HepG2 (cell line): ENCODE data around the gene ZNF48. TPM values are rescaled to one million over a fixed set of nuclear protein-coding genes. Genes with fewer than 3 reads are reported as not detected.

ENCODE experiments used
- ETV5 ChIP-seq: IDR thresholded peaks from 2 replicates; pipeline ENCODE4 v1.6.1; 2018; ENCODE audit warnings: missing biosample characterization, missing genetic modification reagents, inconsistent platforms, borderline replicate concordance
- HMG20B ChIP-seq: conservative IDR thresholded peaks from 2 replicates; pipeline ENCODE4 v1.6.1; 2016; ENCODE audit warnings: missing genetic modification reagents, missing compliant biosample characterization
- HMGA1 ChIP-seq: sonication (generic); formaldehyde crosslinking; conservative IDR thresholded peaks from 2 replicates; pipeline ENCODE4 v1.4.0; 2020; ENCODE audit warnings: missing genetic modification reagents
- IRF2 ChIP-seq: IDR thresholded peaks from 2 replicates; pipeline ENCODE4 v1.6.1; 2018; ENCODE audit warnings: missing genetic modification reagents, missing compliant biosample characterization
- KDM3A ChIP-seq: IDR thresholded peaks from 2 replicates; pipeline ENCODE4 v1.6.1; 2018; ENCODE audit warnings: low read depth, missing compliant biosample characterization
- KLF11 ChIP-seq: IDR thresholded peaks from 2 replicates; pipeline ENCODE4 v1.6.1; 2016; ENCODE audit warnings: missing compliant biosample characterization
- NCOR1 ChIP-seq: fragments of 200-600 bp; sonication (generic); IDR thresholded peaks from 2 replicates; pipeline ENCODE4 v1.7.0; 2017; ENCODE audit warnings: antibody characterized with exemption, low read length, borderline replicate concordance
- SRF ChIP-seq: IDR thresholded peaks from 2 replicates; pipeline ENCODE4 v1.6.1; 2011; ENCODE audit warnings: mild to moderate bottlenecking, low read depth, low read length, moderate library complexity
- TEAD2 ChIP-seq: sonication (generic); formaldehyde crosslinking; IDR thresholded peaks from 2 replicates; pipeline ENCODE4 v1.9.0; 2021; ENCODE audit warnings: missing genetic modification reagents
- TP53 ChIP-seq: sonication (generic); formaldehyde crosslinking; conservative IDR thresholded peaks from 2 replicates; pipeline ENCODE4 v1.4.0; 2020; ENCODE audit warnings: missing genetic modification reagents
- ZNF317 ChIP-seq: sonication (generic); formaldehyde crosslinking; IDR thresholded peaks from 2 replicates; pipeline ENCODE4 v1.5.0; 2020; ENCODE audit warnings: mild to moderate bottlenecking, missing genetic modification reagents
- ZNF333 ChIP-seq: sonication (generic); formaldehyde crosslinking; IDR thresholded peaks from 2 replicates; pipeline ENCODE4 v1.4.0; 2020; ENCODE audit warnings: mild to moderate bottlenecking, missing genetic modification reagents, borderline replicate concordance
- ZNF343 ChIP-seq: sonication (generic); formaldehyde crosslinking; IDR thresholded peaks from 2 replicates; pipeline ENCODE4 v1.4.0; 2020; ENCODE audit warnings: mild to moderate bottlenecking, missing genetic modification reagents
- ZNF558 ChIP-seq: sonication (generic); formaldehyde crosslinking; IDR thresholded peaks from 2 replicates; pipeline ENCODE4 v1.9.0; 2022; ENCODE audit warnings: mild to moderate bottlenecking, missing genetic modification reagents, borderline replicate concordance
- ZNF644 ChIP-seq: IDR thresholded peaks from 2 replicates; pipeline ENCODE4 v1.6.1; 2016; ENCODE audit warnings: low read depth
- polyA plus RNA-seq, 8 experiments: library from polyadenylated mRNA; depleted of rRNA in 3 of 8; stranded (reverse) in 7 of 8; unstranded in 1 of 8; fragments of >200 nt; fragmentation: Illumina TruSeq in 4 of 8; extraction: Trizol in 4 of 8; gene quantifications; 2 replicates each; pipeline versions ENCODE4 v1.2.1 to v1.2.3, GENCODE V29; 2011 to 2016; ENCODE audit warnings: low read depth in 4 of 8, missing spikeins in 1 of 8, mixed read lengths in 1 of 8; ENCODE audit not compliant: insufficient read depth in 1 of 8
- total RNA-seq, 5 experiments: library from RNA; depleted of rRNA; stranded (reverse); fragments of >200 nt; fragmentation: Illumina TruSeq; extraction: Trizol; gene quantifications; 2 replicates each; pipeline ENCODE4 v1.2.3, GENCODE V29; 2016; ENCODE audit warnings: low read depth in 1 of 5
- TF ChIP-seq, protein P1 (sequence below): sonication (generic); formaldehyde crosslinking; IDR thresholded peaks from 2 replicates; pipeline ENCODE4 v1.4.0; 2020; ENCODE audit warnings: missing genetic modification reagents, borderline replicate concordance
- TF ChIP-seq, protein P2 (sequence below): sonication (generic); formaldehyde crosslinking; IDR thresholded peaks from 2 replicates; pipeline ENCODE4 v1.5.0; 2020; ENCODE audit warnings: mild to moderate bottlenecking, missing genetic modification reagents
- TF ChIP-seq, protein P3 (sequence below): sonication (generic); formaldehyde crosslinking; IDR thresholded peaks from 2 replicates; pipeline ENCODE4 v1.8.1; 2022; ENCODE audit warnings: mild to moderate bottlenecking, missing genetic modification reagents
- TF ChIP-seq, protein P4 (sequence below): IDR thresholded peaks from 2 replicates; pipeline ENCODE4 v1.6.1; 2016
- TF ChIP-seq, protein P5 (sequence below): sonication (generic); formaldehyde crosslinking; IDR thresholded peaks from 2 replicates; pipeline ENCODE4 v1.8.0; 2022; ENCODE audit warnings: missing genetic modification reagents, low read depth, mild to moderate bottlenecking, borderline replicate concordance
- TF ChIP-seq, protein P6 (sequence below): IDR thresholded peaks from 2 replicates; pipeline ENCODE4 v1.6.1; 2016; ENCODE audit warnings: low read depth, control low read depth

ZNF48 gene
- total and polyA plus RNA-seq, 2 of the 13 experiments (the other 11 are each of a cell fraction or from before 2014, with no cell fraction given) = 9.9 to 12.3 TPM

DNA sequence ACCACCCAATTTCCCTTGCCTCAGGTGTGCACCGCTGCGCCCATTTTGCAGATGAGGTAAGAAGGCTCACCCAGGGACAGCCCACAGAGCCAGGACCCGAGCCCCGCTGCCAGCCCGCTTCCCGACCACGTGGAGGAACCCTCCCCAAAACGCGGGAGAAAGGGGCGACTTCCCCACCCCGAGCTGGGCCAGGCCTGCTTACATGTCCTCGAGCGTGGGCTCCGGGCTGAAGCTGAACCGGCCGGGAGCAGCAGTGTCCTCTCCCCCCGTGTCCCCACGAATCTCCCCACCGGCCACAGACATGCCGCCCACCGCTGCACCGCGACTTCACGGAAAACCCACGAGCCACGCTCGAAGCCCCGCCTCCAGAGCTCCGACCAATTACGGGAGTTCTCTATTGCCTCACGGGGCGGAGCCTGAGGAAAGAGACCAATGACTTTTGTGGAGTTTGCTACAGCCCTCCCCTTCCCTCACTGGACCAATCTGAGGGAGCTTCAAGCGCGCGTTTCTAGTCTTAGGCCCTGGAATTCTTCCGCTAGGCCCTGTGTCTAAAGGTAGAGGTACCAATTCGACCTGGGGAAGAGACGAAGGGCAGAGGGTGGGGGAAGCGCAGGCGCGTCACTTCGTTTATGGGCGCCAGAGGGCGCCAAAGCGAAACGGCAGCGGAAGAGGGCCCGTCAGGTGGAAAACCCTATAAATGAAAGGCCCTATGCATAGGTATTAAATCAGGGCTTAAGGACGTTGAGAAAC is 34.6 kb downstream of the ZNF48 start, which contains the start of gene DCTPP1 (continued):
- TF ChIP-seq, protein P1, sequence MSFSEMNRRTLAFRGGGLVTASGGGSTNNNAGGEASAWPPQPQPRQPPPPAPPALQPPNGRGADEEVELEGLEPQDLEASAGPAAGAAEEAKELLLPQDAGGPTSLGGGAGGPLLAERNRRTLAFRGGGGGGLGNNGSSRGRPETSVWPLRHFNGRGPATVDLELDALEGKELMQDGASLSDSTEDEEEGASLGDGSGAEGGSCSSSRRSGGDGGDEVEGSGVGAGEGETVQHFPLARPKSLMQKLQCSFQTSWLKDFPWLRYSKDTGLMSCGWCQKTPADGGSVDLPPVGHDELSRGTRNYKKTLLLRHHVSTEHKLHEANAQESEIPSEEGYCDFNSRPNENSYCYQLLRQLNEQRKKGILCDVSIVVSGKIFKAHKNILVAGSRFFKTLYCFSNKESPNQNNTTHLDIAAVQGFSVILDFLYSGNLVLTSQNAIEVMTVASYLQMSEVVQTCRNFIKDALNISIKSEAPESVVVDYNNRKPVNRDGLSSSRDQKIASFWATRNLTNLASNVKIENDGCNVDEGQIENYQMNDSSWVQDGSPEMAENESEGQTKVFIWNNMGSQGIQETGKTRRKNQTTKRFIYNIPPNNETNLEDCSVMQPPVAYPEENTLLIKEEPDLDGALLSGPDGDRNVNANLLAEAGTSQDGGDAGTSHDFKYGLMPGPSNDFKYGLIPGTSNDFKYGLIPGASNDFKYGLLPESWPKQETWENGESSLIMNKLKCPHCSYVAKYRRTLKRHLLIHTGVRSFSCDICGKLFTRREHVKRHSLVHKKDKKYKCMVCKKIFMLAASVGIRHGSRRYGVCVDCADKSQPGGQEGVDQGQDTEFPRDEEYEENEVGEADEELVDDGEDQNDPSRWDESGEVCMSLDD = 0 out of 2 replicates have a peak, but pooled peaks have one; percentile 81
- TF ChIP-seq TEAD2 (CRISPR knock-in tag) = 0 out of 2 replicates have a peak, but pooled peaks have one; percentile 68
- TF ChIP-seq, protein P2, sequence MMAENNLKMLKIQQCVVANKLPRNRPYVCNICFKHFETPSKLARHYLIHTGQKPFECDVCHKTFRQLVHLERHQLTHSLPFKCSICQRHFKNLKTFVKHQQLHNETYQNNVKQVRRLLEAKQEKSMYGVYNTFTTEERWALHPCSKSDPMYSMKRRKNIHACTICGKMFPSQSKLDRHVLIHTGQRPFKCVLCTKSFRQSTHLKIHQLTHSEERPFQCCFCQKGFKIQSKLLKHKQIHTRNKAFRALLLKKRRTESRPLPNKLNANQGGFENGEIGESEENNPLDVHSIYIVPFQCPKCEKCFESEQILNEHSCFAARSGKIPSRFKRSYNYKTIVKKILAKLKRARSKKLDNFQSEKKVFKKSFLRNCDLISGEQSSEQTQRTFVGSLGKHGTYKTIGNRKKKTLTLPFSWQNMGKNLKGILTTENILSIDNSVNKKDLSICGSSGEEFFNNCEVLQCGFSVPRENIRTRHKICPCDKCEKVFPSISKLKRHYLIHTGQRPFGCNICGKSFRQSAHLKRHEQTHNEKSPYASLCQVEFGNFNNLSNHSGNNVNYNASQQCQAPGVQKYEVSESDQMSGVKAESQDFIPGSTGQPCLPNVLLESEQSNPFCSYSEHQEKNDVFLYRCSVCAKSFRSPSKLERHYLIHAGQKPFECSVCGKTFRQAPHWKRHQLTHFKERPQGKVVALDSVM (CRISPR knock-in tag) = peak; percentile 90; the same call in 1 of the 2 replicates
- peak; percentile 76 for TF ChIP-seq ETV5 (CRISPR knock-in tag)
- no peak for TF ChIP-seq HMGA1 (CRISPR knock-in tag)
- TF ChIP-seq, protein P3, sequence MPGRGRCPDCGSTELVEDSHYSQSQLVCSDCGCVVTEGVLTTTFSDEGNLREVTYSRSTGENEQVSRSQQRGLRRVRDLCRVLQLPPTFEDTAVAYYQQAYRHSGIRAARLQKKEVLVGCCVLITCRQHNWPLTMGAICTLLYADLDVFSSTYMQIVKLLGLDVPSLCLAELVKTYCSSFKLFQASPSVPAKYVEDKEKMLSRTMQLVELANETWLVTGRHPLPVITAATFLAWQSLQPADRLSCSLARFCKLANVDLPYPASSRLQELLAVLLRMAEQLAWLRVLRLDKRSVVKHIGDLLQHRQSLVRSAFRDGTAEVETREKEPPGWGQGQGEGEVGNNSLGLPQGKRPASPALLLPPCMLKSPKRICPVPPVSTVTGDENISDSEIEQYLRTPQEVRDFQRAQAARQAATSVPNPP (CRISPR knock-in tag) = peak; percentile 98
- peak; percentile 79; the same call in 1 of the 2 replicates for TF ChIP-seq ZNF317 (CRISPR knock-in tag)
- peak; percentile 93 for TF ChIP-seq IRF2 (CRISPR knock-in tag)
- TF ChIP-seq KLF11 (CRISPR knock-in tag) = peak; percentile 68; the same call in 1 of the 2 replicates
- TF ChIP-seq, protein P4, sequence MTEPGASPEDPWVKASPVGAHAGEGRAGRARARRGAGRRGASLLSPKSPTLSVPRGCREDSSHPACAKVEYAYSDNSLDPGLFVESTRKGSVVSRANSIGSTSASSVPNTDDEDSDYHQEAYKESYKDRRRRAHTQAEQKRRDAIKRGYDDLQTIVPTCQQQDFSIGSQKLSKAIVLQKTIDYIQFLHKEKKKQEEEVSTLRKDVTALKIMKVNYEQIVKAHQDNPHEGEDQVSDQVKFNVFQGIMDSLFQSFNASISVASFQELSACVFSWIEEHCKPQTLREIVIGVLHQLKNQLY (CRISPR knock-in tag) = no peak; the same call in 1 of the 2 replicates
- TF ChIP-seq, protein P5, sequence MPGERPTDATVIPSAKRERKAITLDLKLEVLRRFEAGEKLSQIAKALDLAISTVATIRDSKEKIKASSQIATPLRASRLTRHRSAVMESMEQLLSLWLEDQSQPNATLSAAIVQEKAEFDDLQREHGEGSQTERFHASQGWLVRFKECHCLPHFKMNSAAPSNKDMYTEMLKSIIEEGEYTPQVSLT = no peak
- TF ChIP-seq, protein P6, sequence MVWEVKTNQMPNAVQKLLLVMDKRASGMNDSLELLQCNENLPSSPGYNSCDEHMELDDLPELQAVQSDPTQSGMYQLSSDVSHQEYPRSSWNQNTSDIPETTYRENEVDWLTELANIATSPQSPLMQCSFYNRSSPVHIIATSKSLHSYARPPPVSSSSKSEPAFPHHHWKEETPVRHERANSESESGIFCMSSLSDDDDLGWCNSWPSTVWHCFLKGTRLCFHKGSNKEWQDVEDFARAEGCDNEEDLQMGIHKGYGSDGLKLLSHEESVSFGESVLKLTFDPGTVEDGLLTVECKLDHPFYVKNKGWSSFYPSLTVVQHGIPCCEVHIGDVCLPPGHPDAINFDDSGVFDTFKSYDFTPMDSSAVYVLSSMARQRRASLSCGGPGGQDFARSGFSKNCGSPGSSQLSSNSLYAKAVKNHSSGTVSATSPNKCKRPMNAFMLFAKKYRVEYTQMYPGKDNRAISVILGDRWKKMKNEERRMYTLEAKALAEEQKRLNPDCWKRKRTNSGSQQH (CRISPR knock-in tag) = peak; percentile 19; the same call in 1 of the 2 replicates
- no peak for TF ChIP-seq SRF
- 0 out of 2 replicates have a peak, but pooled peaks have one; percentile 85 for TF ChIP-seq ZNF558 (CRISPR knock-in tag)
- TF ChIP-seq ZNF644 (CRISPR knock-in tag) = peak; percentile 57
- TF ChIP-seq NCOR1 = peak; percentile 64; the same call in 1 of the 2 replicates
- TF ChIP-seq ZNF343 = peak; percentile 45; the same call in 1 of the 2 replicates
- TF ChIP-seq ZNF333 (CRISPR knock-in tag) = peak; percentile 92
- no peak for TF ChIP-seq KDM3A (CRISPR knock-in tag)
- TF ChIP-seq TP53 (CRISPR knock-in tag) = no peak
- peak; percentile 64 for TF ChIP-seq HMG20B (CRISPR knock-in tag)
